Cardiac fibroblast (primary cell): ENCODE results near the gene SHISAL1.

ENCODE experiments used
- DNase-seq, 2 donors: peaks; one replicate each; pipeline versions ENCODE4 v3.0.0 to v3.0.0-alpha.2; 2010; ENCODE audit warnings: low read depth in 2 of 2
- H3K4me3 ChIP-seq, 2 donors: replicated peaks in 1 of 2; 1 replicate in 1 of 2; 2 replicates in 1 of 2; pipeline ENCODE4 v1.5.1; 2011; ENCODE audit warnings: low read depth in 2 of 2, low read length in 2 of 2, mild to moderate bottlenecking in 2 of 2, moderate library complexity in 1 of 2
- TF ChIP-seq, protein P1 (sequence below): IDR thresholded peaks from one replicate; pipeline ENCODE4 v1.5.1; 2011; ENCODE audit warnings: low read depth, mild to moderate bottlenecking, low read length, inconsistent platforms

The SHISAL1 gene

DNA sequence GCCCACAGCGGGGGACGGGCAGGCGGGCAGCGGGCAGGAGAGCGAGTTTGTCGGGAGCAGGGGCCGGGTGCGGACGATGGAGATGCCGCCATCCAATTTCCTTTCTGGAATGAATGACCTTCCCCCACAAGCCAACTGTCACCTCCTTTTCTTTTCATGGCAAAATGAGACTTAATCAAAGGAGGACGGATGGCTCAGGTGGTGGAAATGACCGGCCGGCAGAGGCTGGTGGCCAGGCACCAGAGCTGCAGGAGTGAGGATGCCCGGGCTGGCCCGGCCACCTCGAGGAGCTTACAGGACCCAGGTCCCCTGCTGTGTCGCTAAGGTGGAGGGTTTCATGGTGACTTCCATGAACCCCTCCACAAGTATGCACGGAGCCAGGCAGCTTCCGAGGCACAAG lies 11.7 kb downstream of the SHISAL1 start:
- no peak for DNase-seq
- TF ChIP-seq, protein P1, sequence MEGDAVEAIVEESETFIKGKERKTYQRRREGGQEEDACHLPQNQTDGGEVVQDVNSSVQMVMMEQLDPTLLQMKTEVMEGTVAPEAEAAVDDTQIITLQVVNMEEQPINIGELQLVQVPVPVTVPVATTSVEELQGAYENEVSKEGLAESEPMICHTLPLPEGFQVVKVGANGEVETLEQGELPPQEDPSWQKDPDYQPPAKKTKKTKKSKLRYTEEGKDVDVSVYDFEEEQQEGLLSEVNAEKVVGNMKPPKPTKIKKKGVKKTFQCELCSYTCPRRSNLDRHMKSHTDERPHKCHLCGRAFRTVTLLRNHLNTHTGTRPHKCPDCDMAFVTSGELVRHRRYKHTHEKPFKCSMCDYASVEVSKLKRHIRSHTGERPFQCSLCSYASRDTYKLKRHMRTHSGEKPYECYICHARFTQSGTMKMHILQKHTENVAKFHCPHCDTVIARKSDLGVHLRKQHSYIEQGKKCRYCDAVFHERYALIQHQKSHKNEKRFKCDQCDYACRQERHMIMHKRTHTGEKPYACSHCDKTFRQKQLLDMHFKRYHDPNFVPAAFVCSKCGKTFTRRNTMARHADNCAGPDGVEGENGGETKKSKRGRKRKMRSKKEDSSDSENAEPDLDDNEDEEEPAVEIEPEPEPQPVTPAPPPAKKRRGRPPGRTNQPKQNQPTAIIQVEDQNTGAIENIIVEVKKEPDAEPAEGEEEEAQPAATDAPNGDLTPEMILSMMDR: no peak
- H3K4me3 ChIP-seq: no peak overlapping the region

GRCh38 chr22:44299124-44299523 lies 13.6 kb downstream of the SHISAL1 start:
- TF ChIP-seq, protein P1: no peak
- H3K4me3 ChIP-seq: no peak overlapping the region
- no peak for DNase-seq

DNA sequence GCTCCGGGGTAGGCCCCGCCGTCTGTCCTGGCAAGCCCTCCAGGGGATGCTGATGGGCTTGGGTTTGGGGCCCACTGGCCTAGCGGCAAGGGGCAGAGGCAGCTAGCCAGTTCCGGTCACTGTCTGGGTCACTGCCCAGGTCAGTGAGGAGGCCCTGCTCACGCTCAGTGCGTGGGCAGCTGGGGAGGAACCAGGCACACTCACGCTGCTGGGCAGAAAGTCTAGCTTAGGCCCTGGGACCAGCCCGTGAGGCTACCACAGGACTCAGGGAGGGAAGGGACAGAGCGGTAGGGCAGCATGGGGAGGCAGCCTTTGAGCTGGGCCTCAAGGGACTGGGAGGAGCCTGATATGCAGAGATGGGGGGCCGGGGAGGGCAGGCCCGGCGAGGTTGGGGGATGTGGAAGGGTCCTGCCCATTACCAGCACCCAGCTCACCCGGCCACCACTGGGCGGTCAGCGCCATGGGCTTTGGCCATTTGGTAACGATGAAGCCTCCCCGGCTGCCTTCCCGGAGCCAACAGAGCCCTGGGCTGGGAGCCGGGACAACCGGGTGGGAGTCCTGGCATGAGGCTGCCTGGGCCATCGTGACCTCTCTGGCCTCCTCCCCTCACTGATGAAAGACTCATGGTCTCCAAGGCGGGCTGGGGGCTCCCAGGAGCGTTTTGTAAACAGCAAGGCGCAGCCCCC lies 14.2 kb downstream of the SHISAL1 start:
- no peak for DNase-seq
- TF ChIP-seq, protein P1: no peak
- H3K4me3 ChIP-seq: no peak overlapping the region

GRCh38 chr22:44297470-44298061 lies 15.2 kb downstream of the SHISAL1 start:
- TF ChIP-seq, protein P1: no peak

GRCh38 chr22:44295406-44295805 lies 17.3 kb downstream of the SHISAL1 start:
- DNase-seq: no peak
- TF ChIP-seq, protein P1: no peak
- no peak overlapping the region for H3K4me3 ChIP-seq

More at GRCh38 chr22:44297470-44298061, 15.2 kb downstream of the SHISAL1 start:
- no peak for DNase-seq
- no peak overlapping the region for H3K4me3 ChIP-seq

GRCh38 chr22:44293876-44294275 lies 18.9 kb downstream of the SHISAL1 start:
- no peak for DNase-seq
- H3K4me3 ChIP-seq: no peak overlapping the region
- TF ChIP-seq, protein P1: no peak

GRCh38 chr22:44293034-44293433 lies 19.7 kb downstream of the SHISAL1 start:
- no peak overlapping the region for H3K4me3 ChIP-seq
- TF ChIP-seq, protein P1: no peak
- DNase-seq: no peak
